Stimulated activated naive CD4-positive, alpha-beta T cell (primary cell): Measurements from ENCODE around the gene ING3.
"Not testable (repeated sequence)": the region's sequence is repeated elsewhere in the genome, so short reads cannot be mapped to it uniquely, and the experiment has no call there.

Source experiments
- DNase-seq, 6 experiments: peaks; one replicate each; lab custom pipeline; 2025; lab: John Stamatoyannopoulos, UW

Gene ING3

DNA sequence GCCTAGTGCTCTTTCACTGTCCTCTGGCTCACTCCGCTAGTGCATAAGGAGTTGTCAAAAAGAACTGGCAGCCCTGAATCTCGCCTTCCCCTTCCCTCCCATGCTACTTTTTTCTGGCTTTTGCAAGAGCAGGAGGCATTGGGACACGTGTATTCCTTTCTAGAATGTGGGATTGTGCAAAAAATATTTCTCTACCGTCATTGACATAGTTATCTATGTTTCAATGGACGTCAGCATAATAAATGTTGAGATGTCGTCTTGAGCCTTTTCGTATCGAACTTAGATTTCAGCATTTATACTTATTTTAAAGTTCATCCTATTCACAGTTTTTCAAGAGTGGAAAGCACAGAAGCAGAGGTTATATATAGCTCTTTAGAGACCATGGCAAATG is 727 bp downstream of the ING3 start:
- no peak for DNase-seq

DNA sequence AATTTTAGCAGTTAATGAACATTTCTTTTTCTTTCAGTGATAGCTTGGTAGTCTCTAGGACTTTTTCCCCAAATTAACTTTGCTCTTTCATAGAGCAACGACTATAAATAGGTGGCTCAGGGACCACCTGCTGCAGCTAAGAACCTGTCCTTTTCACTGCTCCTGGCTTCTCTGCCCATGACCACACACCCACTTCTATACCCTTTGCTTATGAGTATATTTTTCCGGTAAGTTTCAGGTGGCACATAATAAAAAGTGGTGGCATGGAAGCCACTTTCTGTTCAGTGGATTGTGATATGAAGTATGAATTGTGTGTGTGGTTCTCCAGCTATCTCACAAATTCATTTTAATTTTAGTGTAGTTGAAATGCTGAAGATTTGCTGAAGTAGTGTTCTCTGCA is 1.2 kb downstream of the ING3 start:
- no peak for DNase-seq

DNA sequence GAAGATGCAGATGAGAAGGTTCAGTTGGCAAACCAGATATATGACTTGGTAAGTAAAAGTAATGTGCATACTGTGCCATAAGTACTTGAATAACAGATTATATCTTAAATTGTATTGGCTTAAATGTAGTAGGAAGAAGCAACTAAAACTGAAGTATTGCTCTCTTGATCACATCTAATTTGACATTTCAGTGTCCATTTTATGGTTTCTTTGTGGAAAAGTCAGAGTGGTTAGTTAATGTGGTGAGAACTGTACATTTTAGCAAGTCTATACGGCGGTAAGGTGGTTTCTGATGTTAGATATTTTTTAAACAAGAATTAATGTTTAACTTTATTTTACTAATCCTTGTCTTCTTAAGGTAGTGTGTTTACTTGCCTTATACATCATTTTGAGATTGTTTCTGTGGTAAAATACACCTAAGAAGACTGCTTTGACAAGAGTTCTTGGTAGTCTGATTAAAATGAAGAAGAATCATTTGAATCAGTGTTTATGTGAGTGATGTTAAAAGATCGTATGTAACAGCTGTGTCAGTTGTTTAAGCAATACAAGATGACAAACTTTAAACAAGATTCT is 5.1 kb downstream of the ING3 start:
- DNase-seq: no peak

DNA sequence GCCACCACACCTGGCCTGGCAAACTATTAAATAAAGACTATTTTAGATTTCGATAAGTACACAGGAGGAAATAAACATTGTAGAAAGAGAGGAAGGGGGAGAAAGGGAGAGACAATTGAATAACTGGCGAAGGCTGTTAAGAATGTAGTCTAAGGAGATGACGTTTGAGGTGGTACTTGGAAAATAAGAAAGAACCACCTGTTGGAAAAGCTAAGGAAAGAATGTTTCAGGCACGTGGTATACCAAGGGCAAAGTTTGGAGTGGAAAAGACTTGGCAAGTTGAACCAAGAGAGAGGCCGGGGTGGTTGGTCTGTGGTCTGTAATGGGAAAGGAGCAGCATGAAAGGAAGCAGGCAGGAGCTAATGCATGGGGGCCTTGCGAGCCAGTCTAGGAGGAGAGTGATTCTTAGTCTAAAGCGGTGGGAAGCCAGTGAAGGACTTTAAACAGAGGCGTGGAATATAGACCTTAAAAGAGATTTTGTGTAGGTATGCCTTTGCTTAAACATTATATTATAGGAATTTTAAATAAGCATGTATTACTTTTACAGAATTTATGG is 9.4 kb downstream of the ING3 start:
- no peak for DNase-seq

- no peak for DNase-seq
Measured at GRCh38 chr7:120960714-120961113, 10.1 kb downstream of the ING3 start.

DNA sequence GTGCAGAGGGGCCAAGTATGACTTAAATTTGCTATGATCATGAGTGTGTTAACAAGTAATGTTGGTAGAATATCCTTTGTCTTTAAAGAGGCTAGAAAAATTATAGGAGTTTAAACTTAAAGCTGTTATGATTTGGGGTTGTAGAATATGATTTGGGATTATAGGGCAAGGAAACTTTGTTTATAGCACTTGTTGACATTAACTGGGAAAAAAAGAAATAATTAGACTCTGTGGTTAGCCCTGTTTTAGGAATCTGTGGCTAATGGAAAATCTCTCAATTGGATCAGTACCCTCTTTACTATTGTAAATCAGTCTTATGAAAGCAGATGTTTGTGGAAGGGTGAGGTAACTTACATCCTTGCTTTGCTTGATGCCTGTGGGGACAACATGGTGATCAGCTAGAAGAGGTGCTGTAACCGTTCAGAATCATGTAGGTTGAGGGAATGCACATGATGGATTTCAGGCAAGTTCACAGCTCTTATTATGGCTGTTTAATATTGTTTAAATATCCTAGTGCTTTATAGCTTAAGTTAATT is 11.1 kb downstream of the ING3 start:
- no peak for DNase-seq

- no peak for DNase-seq
Measured at GRCh38 chr7:120964088-120964487, 13.5 kb downstream of the ING3 start.

DNA sequence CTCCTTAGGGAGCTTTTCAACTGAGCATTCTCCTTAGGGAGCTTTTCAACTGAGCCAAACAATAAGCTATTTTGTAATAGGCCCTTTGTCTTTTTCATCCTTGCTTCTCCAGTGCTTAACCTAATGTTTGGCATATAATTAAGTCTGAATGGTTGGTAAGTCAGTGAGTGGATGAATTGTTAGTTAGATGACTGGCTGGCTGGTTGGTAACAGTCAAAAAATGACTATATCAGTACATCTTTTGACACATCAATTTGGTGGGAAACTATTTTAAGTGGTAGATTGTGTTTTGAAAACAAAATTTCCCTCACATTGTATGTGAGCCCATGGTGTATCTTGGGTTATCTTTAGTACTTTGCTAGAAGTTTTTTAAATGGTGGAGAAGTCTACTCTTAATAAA is 16.4 kb downstream of the ING3 start:
- DNase-seq: no peak

GRCh38 chr7:120973849-120974248 is 23.3 kb downstream of the ING3 start:
- no peak for DNase-seq

GRCh38 chr7:120979765-120980499 is 29.4 kb downstream of the ING3 start:
- no peak for DNase-seq

GRCh38 chr7:120981117-120981516 is 30.5 kb downstream of the ING3 start:
- no peak for DNase-seq

DNA sequence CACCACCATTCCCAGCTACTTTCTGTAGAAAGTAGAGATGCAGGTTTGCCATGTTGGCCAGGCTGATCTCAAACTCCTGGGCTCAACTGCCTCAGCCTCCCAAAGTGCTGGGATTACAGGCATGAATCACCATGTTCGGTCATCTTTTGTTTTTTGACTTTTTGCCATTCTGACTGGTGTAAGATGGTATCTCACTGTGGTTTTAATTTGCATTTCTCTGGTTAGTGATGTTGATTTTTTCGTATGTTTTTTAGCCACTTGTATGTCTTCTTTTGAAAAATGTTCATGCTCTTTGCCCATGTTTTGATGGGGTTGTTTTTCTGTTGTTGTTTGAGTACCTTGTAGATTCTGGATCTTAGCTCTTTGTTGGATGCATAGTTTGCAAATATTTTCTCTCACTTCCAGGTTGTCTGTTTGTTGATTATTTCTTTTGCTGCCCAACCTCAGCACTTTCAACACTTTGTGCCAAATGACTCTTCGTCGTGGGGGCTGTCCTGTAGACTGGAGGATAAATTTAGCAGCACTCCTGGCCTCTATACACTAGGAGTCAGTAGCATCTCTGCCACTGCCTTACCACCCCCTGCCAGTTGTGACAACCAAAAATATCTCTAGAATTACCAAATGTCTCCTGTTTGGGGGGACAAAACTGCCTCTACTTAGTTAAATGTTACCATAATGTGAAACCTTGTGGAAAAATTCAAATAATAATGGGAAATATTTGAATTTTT is 31.5 kb downstream of the ING3 start:
- no peak for DNase-seq

DNA sequence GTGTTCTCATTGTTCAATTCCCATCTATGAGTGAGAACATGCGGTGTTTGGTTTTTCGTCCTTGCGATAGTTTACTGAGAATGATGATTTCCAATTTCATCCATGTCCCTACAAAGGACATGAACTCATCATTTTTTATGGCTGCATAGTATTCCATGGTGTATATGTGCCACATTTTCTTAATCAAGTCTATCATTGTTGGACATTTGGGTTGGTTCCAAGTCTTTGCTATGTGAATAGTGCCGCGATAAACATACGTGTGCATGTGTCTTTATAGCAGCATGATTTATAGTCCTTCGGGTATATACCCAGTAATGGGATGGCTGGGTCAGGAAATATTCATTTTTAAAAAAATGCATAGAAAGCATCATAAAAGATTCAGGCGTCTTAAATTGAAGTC is 33.0 kb downstream of the ING3 start:
- DNase-seq: not testable (repeated sequence)

- no peak for DNase-seq
Measured at GRCh38 chr7:120984406-120984805, 33.8 kb downstream of the ING3 start.

DNA sequence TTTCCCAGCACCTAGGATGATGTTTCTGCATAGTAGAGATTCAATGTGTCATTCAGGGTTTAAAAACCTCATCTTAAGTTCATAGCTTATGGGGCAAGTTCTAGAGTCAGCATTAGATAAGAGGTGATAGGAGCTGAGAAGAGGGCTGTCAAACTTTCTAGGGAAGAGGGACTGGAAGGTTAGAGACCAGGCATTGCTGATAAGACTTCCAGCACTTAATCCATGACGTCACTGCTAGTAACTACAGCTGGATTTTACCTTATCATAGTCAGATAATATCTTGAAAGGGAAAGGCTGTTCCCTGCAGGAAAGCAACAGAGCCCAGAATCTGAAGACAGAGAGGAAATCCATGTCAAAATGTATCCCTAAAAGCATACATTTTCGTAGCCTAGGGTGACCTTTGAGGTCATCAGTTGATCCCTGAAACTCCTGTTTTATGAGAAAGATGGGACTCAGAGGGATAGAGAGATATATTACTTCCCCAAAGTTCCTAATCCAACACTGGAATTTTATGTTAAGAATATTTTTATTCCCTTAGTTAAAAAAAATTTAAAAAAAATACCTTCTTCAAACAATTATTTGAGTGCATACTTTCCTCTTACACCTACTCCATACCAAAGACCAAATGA is 34.7 kb downstream of the ING3 start:
- DNase-seq: no peak

- DNase-seq: no peak
Measured at GRCh38 chr7:120985839-120986238, 35.3 kb downstream of the ING3 start.

DNA sequence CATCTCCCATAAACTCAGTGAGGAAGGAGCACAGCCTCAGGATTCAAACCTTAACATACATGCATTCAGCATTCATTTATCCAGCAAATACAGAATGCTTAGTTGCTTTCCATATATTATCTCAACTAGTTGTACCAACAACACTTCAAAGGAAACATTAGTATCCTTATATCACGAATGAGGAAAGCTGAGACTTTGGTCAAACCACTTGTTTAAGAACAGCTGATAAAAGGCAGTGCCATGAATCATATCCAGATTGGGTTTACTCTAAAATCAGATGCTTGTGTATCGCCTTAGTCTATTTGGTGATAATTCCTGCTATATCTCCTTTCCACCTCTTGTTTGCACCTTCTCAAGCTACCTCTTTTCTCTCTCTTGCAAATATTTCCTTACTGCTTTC is 36.1 kb downstream of the ING3 start:
- no peak for DNase-seq

DNA sequence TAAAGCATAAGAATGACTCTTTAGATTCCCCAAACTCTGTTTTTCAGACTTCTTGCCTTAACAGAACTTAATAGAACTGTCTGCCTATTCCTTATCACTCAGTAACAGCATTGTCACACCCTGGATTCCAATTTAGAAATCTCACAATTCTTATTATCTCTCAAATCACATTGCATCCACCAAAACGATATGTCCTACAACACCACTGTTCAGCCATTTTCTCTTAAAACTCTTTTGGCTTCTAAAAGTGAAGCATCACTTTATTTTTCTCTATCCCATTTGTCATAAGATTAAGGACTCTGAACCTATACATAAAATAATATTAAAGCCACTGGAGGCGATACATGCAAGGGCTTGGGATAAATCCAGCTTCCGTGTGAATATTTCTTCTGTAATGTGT is 36.7 kb downstream of the ING3 start:
- DNase-seq: no peak

GRCh38 chr7:120987683-120988590 is 37.4 kb downstream of the ING3 start:
- DNase-seq: peak; percentile 71 to 85 (median 78)

GRCh38 chr7:120988591-120989256 is 38.1 kb downstream of the ING3 start, which contains the start of gene CPED1:
TSS of gene CPED1 (plus strand) at chr7:120988711. CDS start at chr7:120989622, 911 bp downstream.
- peak in 4 of 6 experiments; percentile 2 to 14 (median 3) for DNase-seq
